Measurements from ENCODE around the gene LCLAT1.
A peak's percentile ranks its signal among the peaks of the same experiment; 100 is the strongest.

The LCLAT1 gene

GRCh38 chr2:30422444-30423040, 24.5 kb upstream of the LCLAT1 start:
- DNase-seq (ENCODE audit: low read depth in 2 of 2): peak; percentile 73 to 74

DNA sequence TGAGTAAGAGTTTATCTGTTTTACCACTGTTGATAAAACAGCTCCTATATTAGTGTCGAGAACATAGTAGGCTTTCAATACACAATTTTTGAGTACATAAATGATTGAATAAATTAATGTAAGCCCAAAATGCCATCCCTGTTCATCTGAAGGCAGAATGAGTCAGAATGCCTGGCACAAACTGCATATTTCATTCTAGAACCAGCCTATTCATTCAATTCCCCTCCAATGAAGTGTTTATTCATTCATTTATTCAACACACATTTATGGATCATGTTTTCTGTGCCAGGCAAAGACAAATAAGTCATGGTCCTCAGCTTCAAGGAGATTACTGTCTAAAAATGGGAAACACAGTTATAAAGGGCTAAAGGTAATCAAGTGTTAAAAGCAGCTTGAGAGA, 22.8 kb upstream of the LCLAT1 start:
- no peak for DNase-seq (ENCODE audit: low read depth in 2 of 2)

- no peak for DNase-seq (ENCODE audit: low read depth in 2 of 2)
Measured at GRCh38 chr2:30425326-30425725, 21.7 kb upstream of the LCLAT1 start.

DNA sequence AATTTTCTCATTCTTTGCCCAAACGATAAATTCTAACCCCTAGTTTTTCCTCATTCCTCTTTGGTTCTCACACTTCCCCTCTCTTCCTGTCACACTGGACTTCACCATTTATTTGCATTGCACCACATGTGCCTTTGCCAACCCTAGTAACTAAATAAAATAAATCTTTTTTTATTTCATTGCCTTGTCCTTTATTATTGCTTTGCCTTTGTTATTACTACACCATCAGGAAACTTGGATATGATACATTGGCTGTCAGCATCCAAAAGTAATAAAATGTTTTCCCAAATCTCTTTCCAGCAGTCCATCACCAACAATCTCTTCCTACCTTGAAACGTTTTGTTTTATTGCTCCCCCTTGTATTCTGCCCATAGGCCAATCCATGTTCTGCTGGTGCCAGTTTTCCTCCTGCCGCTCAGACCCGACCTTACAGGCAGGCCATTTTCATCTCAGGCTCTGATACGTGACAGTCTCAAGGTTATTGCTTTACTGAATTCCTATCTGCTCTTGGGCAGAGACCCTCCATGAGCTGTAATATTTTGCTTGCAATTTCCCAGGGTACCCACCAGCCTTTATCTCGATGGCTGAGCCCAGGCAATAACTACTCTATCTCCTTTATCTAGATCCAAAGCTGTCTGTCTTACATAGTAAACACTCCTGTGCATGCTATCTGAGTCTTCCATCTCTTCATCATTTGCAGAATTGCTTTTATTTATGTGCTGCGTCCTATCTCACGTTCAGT, 19.3 kb upstream of the LCLAT1 start:
- DNase-seq (ENCODE audit: low read depth in 2 of 2): no peak

GRCh38 chr2:30428348-30428662, 18.7 kb upstream of the LCLAT1 start:
- DNase-seq (ENCODE audit: low read depth in 2 of 2): no peak

- DNase-seq (ENCODE audit: low read depth in 2 of 2): no peak
Measured at GRCh38 chr2:30428827-30429461, 18.1 kb upstream of the LCLAT1 start.

DNA sequence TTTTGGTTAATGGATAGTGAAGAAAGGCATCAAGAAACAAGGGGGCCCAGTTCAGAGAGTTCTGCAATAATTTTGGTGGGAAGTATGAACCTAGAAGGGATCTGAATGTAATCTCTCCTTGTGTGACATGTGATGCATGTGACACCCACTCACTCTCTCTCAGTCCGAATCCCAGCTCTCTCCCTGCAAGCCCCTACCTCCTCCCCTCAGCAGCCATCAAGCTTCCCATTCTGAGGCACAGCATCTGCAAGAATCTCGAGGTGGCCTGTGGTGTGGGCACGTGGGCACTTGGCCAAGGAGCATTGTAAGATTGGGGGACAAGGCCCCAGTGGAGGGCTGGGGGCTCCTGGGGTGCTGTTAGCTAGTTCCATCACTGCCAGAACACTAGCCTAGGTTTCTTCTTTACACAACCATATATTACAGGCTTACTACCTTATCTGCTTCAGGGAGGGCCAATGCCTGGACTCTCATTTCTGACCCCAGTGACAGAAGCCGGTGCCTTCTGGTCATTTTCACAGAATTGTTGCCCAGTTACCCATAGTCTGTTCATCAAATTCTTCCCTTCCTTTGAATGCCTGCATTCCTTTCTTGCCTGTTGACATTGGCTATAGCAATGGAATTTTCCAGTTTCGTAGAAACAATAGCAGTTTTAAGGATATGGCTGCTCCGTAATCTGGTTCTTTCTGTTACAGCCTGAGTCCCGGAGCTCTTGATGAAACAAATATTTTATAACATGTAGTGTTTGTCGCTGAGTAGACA, 13.3 kb upstream of the LCLAT1 start:
- no peak for DNase-seq (ENCODE audit: low read depth in 2 of 2)

DNA sequence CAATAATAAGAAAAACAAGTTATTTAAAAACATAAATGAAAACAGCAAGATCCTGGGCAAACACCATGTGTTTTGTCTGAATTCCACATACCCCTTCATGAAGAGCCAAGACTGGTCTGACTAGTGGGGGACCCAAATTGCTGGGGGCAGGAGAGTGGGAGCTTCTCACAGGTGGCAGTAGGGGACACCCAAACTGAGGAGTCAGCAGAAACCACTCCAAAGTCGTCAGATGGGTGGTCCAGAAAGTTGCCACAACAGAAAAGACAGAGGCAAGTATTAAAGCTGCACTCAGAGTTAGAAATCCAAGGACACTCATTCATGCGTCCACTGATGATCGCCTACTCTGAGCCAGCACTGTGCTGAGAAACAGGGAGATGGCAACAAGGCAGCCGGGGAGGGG, 12.3 kb upstream of the LCLAT1 start:
- DNase-seq (ENCODE audit: low read depth in 2 of 2): no peak

- DNase-seq (ENCODE audit: low read depth in 2 of 2): no peak
Measured at GRCh38 chr2:30436859-30437435, 10.1 kb upstream of the LCLAT1 start.

GRCh38 chr2:30437809-30438548, 9.1 kb upstream of the LCLAT1 start:
- DNase-seq (ENCODE audit: low read depth in 2 of 2): no peak

GRCh38 chr2:30439296-30439695, 7.8 kb upstream of the LCLAT1 start:
- DNase-seq (ENCODE audit: low read depth in 2 of 2): no peak

DNA sequence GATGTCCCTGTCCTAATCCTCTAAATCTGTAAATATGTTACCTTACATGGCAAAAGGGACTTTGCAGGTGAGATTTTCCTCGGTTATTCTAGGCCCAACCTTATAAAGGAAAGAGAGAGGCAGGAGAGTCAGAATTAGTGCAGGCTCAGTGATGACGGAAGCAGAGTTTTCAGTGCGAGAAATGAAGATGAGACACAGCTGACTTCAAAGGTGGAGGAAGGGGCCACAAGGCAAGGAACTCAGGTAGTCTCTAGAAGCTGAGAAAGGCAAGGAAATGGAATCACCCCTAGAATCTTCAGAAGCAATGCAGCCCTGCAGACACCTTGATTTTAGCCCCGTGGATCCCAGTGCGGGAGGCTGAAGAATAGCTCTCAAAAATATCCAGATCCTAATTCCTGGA, 7.2 kb upstream of the LCLAT1 start:
- DNase-seq (ENCODE audit: low read depth in 2 of 2): no peak

DNA sequence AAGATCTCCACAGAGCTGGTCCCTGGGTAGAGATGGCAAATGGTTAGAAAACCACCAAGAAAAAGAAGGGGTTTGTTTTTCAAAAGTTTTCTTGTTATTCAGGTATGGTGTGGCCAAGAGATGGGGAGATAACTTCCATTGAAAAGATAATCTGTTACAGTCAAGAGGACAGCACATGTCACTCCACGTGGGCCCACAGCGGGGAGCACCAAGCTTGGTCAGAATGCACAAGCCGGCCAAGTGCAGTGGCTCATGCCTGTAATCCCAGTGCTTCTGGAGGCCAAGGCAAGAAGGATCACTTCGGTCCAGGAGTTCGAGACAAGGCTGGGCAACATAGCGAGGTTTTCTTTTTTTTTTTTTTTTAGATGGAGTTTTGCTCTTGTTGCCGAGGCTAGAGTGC, 6.0 kb upstream of the LCLAT1 start:
- no peak for DNase-seq (ENCODE audit: low read depth in 2 of 2)

DNA sequence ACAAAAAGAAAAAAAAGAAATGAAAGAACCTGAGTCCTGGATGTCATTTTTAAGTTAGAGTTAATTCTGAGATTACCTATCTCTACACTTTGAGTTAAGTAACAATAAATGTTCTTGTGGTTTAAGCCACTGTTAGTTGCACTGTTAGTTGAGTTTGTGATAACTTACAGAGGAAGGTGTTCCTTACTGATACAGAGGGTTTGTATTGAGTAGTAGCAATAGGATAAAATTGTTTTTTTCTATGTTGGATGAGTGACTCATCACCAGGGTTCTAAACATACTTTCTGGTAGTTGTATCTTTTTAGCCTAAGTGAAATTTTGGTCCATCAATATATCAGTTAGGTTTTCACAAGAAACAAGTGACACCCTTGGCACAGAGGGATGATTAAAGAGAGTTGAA, 4.0 kb upstream of the LCLAT1 start:
- no peak for DNase-seq (ENCODE audit: low read depth in 2 of 2)

- DNase-seq (ENCODE audit: low read depth in 2 of 2): no peak
Measured at GRCh38 chr2:30444273-30444672, 2.8 kb upstream of the LCLAT1 start.

GRCh38 chr2:30445266-30445821, 1.7 kb upstream of the LCLAT1 start:
- DNase-seq (ENCODE audit: low read depth in 2 of 2): no peak

GRCh38 chr2:30446602-30447148, 371 bp upstream of the LCLAT1 start:
- no peak for DNase-seq (ENCODE audit: low read depth in 2 of 2)

DNA sequence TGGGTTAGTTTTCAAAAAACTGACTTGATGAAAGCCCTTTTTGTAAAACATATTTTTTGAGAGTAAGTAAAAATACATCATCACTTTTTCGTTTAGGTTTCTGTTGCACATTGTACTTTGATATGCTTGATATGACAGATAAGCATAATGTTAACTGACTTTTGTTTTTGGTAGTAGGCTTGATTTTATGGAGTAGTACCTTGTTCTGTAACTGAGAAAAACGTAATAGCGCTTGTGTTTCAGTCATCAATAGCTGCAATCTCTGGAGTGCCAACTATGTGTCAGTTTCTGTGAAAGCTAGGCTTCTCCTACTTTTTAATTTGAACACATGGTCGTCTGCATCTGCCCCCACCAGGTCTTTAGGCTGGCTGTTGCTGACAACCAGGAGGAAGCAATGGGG, 1.3 kb downstream of the LCLAT1 start:
- no peak for DNase-seq (ENCODE audit: low read depth in 2 of 2)

DNA sequence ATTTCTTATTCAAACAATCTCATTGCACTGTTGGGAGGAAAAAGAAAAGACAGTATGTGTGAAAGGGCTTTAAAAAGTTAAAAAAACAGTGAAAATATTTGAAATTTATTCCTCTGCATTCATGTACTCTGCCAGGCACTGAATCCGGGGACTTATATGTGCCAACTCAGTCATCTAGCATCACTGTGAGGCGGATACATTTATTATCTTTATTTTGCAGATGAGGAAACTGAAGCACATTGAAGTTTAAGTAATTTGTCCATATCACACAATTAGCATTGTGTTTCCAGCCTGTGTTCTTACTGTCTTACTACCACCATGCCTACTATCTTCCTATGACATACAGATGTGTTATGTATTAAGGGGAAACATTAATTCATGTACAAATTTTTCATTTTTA, 1.8 kb downstream of the LCLAT1 start:
- no peak for DNase-seq (ENCODE audit: low read depth in 2 of 2)

GRCh38 chr2:30450025-30450424, 3.0 kb downstream of the LCLAT1 start:
- DNase-seq (ENCODE audit: low read depth in 2 of 2): no peak

DNA sequence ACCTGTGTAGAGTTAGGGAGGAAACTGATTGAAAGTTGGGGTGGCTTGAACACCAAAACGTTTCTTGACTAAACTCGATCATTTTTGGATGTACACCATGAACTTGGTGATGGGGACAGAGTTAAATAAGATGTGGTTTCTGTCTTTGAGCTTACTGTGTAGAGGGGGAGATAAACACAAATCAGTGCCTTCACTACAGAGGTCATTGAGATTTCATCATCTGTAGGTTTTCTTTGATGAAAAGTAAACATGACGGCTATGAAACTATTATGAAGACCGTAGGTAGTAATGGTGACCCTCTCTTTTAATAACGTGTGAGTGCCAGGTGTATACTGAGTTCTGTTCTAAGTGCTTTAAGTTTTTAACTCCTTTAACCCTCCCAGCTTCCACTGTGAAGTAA, 6.5 kb downstream of the LCLAT1 start:
- DNase-seq (ENCODE audit: low read depth in 2 of 2): no peak

Data from activated CD4-positive, alpha-beta T cell treated with anti-CD3 and anti-CD28 coated beads for 24 hours (primary cell).